Activated naive CD4-positive, alpha-beta T cell treated with anti-CD3 and anti-CD28 coated beads, Interleukin-2, amount 50 U/mL, for 16 hours (primary cell): ENCODE measurements around the gene TOX3.

Source experiments
- DNase-seq: peaks from one replicate; pipeline ENCODE4 v3.0.0-alpha.2; 2020

TOX3 gene

GRCh38 chr16:52441886-52442285 is 105.1 kb downstream of the TOX3 start:
- no peak for DNase-seq

GRCh38 chr16:52440248-52440647 is 106.7 kb downstream of the TOX3 start:
- DNase-seq, result no peak

GRCh38 chr16:52439750-52440149 is 107.2 kb downstream of the TOX3 start:
- no peak for DNase-seq

- DNase-seq, result no peak
These were observed 107.7 kb downstream of the TOX3 start for GRCh38 chr16:52439171-52439701.

- no peak for DNase-seq
These were observed 109.7 kb downstream of the TOX3 start for GRCh38 chr16:52437277-52437670.

- no peak for DNase-seq
These were observed 110.3 kb downstream of the TOX3 start for GRCh38 chr16:52436339-52437276.

- DNase-seq, result no peak
These were observed 112.7 kb downstream of the TOX3 start for GRCh38 chr16:52434224-52434623.

- no peak for DNase-seq
These were observed 113.3 kb downstream of the TOX3 start for GRCh38 chr16:52433643-52434042.

GRCh38 chr16:52424591-52424990 is 122.4 kb downstream of the TOX3 start:
- DNase-seq, result no peak

GRCh38 chr16:52422307-52422706 is 124.6 kb downstream of the TOX3 start:
- no peak for DNase-seq

- DNase-seq, result no peak
These were observed 128.7 kb downstream of the TOX3 start for GRCh38 chr16:52418201-52418600.

- no peak for DNase-seq
These were observed 130.1 kb downstream of the TOX3 start for GRCh38 chr16:52416888-52417287.

- DNase-seq, result no peak
These were observed 135.9 kb downstream of the TOX3 start for GRCh38 chr16:52411011-52411410.

GRCh38 chr16:52408191-52408845 is 138.6 kb downstream of the TOX3 start:
- no peak for DNase-seq

- DNase-seq, result no peak
These were observed 139.2 kb downstream of the TOX3 start for GRCh38 chr16:52407778-52408177.

GRCh38 chr16:52405441-52405840 is 141.5 kb downstream of the TOX3 start:
- no peak for DNase-seq

- DNase-seq, result no peak
These were observed 142.4 kb downstream of the TOX3 start for GRCh38 chr16:52404546-52404945.

- no peak for DNase-seq
These were observed 147.8 kb downstream of the TOX3 start for GRCh38 chr16:52399116-52399515.

- no peak for DNase-seq
These were observed 148.4 kb downstream of the TOX3 start for GRCh38 chr16:52398491-52398960.

- DNase-seq, result no peak
These were observed 148.9 kb downstream of the TOX3 start for GRCh38 chr16:52398021-52398420.

- DNase-seq, result no peak
These were observed 153.5 kb downstream of the TOX3 start for GRCh38 chr16:52393448-52393847.

- DNase-seq, result no peak
These were observed 157.9 kb downstream of the TOX3 start for GRCh38 chr16:52389045-52389444.
